ENCODE data around the gene OR4K15. TPM values are rescaled to one million over a fixed set of nuclear protein-coding genes. Genes with fewer than 3 reads are reported as not detected.

Gene OR4K15
- total and polyA plus RNA-seq, 9 donors = not detected

- Histone ChIP-seq H3K9me3 (replicated peaks; ENCODE audit: control insufficient read depth, low read depth, low read length) (peaks cover 20% of the 10 kb centered on the region), H3K27me3 (ENCODE audit: control insufficient read depth, insufficient read depth, low read length) (no peaks in the 10 kb centered on the region), H3K4me3 (ENCODE audit: low read length) (no peak overlapping the region)
Measured at GRCh38 chr14:20008156-20008555, 32.8 kb downstream of the OR4K15 start.

DNA sequence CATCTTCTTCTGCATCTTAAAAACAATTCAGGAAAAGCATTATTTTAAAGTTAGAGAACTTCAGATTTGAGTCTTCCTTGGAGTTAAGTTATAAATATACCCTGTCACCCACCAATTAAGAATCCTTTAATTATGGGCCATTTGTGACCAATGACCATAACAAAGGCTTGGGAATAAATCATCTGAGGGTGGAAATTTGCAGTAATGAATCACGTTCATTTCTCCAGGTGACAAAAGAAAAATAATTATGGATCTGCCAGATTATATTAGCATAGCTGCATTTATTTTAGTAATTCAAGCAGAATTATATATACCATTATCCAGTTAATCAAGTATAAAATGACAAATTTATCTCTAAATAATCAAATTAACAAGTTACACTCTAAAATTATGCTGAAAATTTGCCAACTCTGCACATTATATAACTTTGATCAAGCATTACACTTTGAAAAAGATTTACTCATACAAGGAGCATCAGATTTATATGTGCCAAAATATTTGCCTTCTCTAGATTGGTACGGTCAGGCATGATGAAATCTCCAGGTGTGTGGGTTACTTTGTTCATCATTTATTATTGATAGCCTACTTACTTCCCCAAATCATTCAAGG lies 44.0 kb downstream of the OR4K15 start, which contains the start of gene OR4K14:
Gene OR4K14, minus strand, starts transcription at position 51 of the 609 bp plus-strand sequence. CDS start 4,114 bp downstream, outside the sequence.
- no peak for DNase-seq
- WGBS (ENCODE audit: insufficient coverage) = no CpG with 5 or more reads among the region's 2 CpGs
- Histone ChIP-seq H3K27me3 (ENCODE audit: control insufficient read depth, insufficient read depth, low read length) (no peaks in the 10 kb centered on the region), H3K4me1 (ENCODE audit: control insufficient read depth, insufficient read depth, low read length) (no peaks in the 10 kb centered on the region), H3K27ac (ENCODE audit: low read length) (no peak within 1 kb of the TSS), H3K9me3 (replicated peaks; ENCODE audit: control insufficient read depth, low read depth, low read length) (peaks cover 23% of the 10 kb centered on the region), H3K36me3 (ENCODE audit: control insufficient read depth, insufficient read depth, low read length) (no peaks in the 10 kb centered on the region), H3K4me3 (ENCODE audit: low read length) (no peak within 1 kb of the TSS)

More at GRCh38 chr14:20008156-20008555, 32.8 kb downstream of the OR4K15 start:
- Histone ChIP-seq H3K4me1 (ENCODE audit: control insufficient read depth, insufficient read depth, low read length) (no peaks in the 10 kb centered on the region), H3K27ac (ENCODE audit: low read length) (no peak overlapping the region), H3K36me3 (ENCODE audit: control insufficient read depth, insufficient read depth, low read length) (no peaks in the 10 kb centered on the region)
- DNase-seq = no peak

Other genes starting within 250 kb of the OR4K15 start
- gene OR4Q3, start 232.0 kb upstream of the OR4K15 start, total RNA-seq = not detected
- gene OR4Q3, start 232.0 kb upstream of the OR4K15 start, polyA plus RNA-seq (ENCODE audit: insufficient read depth in 1 of 8, insufficient read length in 8 of 8, low replicate concordance in 1 of 8) = not detected
- gene OR4M1, start 202.1 kb upstream of the OR4K15 start, total RNA-seq = not detected
- under 1 TPM in 1 of 8 donors, not detected in 7; 0.08 TPM for gene OR4M1, start 202.1 kb upstream of the OR4K15 start, polyA plus RNA-seq (ENCODE audit: insufficient read depth in 1 of 8, insufficient read length in 8 of 8, low replicate concordance in 1 of 8)
- not detected for gene OR4N2, start 171.8 kb upstream of the OR4K15 start, total RNA-seq
- gene OR4N2, start 171.8 kb upstream of the OR4K15 start, polyA plus RNA-seq (ENCODE audit: insufficient read depth in 1 of 8, insufficient read length in 8 of 8, low replicate concordance in 1 of 8) = not detected
- not detected for gene OR4K2, start 100.4 kb upstream of the OR4K15 start, total RNA-seq
- gene OR4K2, start 100.4 kb upstream of the OR4K15 start, polyA plus RNA-seq (ENCODE audit: insufficient read depth in 1 of 8, insufficient read length in 8 of 8, low replicate concordance in 1 of 8) = under 1 TPM in 2 of 8 donors, not detected in 6; 0.03 to 0.19 TPM
- gene OR4K5, start 55.0 kb upstream of the OR4K15 start, total RNA-seq = not detected
- not detected for gene OR4K5, start 55.0 kb upstream of the OR4K15 start, polyA plus RNA-seq (ENCODE audit: insufficient read depth in 1 of 8, insufficient read length in 8 of 8, low replicate concordance in 1 of 8)
- not detected for gene OR4K1, start 44.7 kb upstream of the OR4K15 start, total RNA-seq
- not detected for gene OR4K1, start 44.7 kb upstream of the OR4K15 start, polyA plus RNA-seq (ENCODE audit: insufficient read depth in 1 of 8, insufficient read length in 8 of 8, low replicate concordance in 1 of 8)
- gene OR4Q2, start 26.6 kb downstream of the OR4K15 start, total RNA-seq = not detected
- not detected for gene OR4Q2, start 26.6 kb downstream of the OR4K15 start, polyA plus RNA-seq (ENCODE audit: insufficient read depth in 1 of 8, insufficient read length in 8 of 8, low replicate concordance in 1 of 8)
- gene OR4K14, start 43.7 kb downstream of the OR4K15 start, total RNA-seq = not detected
- gene OR4K14, start 43.7 kb downstream of the OR4K15 start, polyA plus RNA-seq (ENCODE audit: insufficient read depth in 1 of 8, insufficient read length in 8 of 8, low replicate concordance in 1 of 8) = not detected
- gene OR4K13, start 60.4 kb downstream of the OR4K15 start, total RNA-seq = not detected
- under 1 TPM in 2 of 8 donors, not detected in 6; 0.03 to 0.04 TPM for gene OR4K13, start 60.4 kb downstream of the OR4K15 start, polyA plus RNA-seq (ENCODE audit: insufficient read depth in 1 of 8, insufficient read length in 8 of 8, low replicate concordance in 1 of 8)
- not detected for gene OR4L1, start 84.5 kb downstream of the OR4K15 start, total RNA-seq
- gene OR4L1, start 84.5 kb downstream of the OR4K15 start, polyA plus RNA-seq (ENCODE audit: insufficient read depth in 1 of 8, insufficient read length in 8 of 8, low replicate concordance in 1 of 8) = not detected
- gene OR4K17, start 135.1 kb downstream of the OR4K15 start, total RNA-seq = not detected
- gene OR4K17, start 135.1 kb downstream of the OR4K15 start, polyA plus RNA-seq (ENCODE audit: insufficient read depth in 1 of 8, insufficient read length in 8 of 8, low replicate concordance in 1 of 8) = under 1 TPM in 5 of 8 donors, not detected in 3; 0.03 to 0.13 (median 0.05) TPM
- gene OR4N5, start 163.2 kb downstream of the OR4K15 start, total RNA-seq = not detected
- not detected for gene OR4N5, start 163.2 kb downstream of the OR4K15 start, polyA plus RNA-seq (ENCODE audit: insufficient read depth in 1 of 8, insufficient read length in 8 of 8, low replicate concordance in 1 of 8)
- not detected for gene OR11G2, start 215.3 kb downstream of the OR4K15 start, total RNA-seq
- gene OR11G2, start 215.3 kb downstream of the OR4K15 start, polyA plus RNA-seq (ENCODE audit: insufficient read depth in 1 of 8, insufficient read length in 8 of 8, low replicate concordance in 1 of 8) = not detected
- gene OR11H6, start 248.1 kb downstream of the OR4K15 start, total RNA-seq = not detected
- gene OR11H6, start 248.1 kb downstream of the OR4K15 start, polyA plus RNA-seq (ENCODE audit: insufficient read depth in 1 of 8, insufficient read length in 8 of 8, low replicate concordance in 1 of 8) = not detected